ENCODE measurements around the gene AUP1.

- TF ChIP-seq CTCF (conservative IDR thresholded peaks at IDR 0.05; ENCODE audit: low read depth, low read length) (no peak), RCOR1 (IDR thresholded peaks at IDR 0.05; ENCODE audit: insufficient replicate concordance, low read length) (no peak), FOS (IDR thresholded peaks at IDR 0.05; ENCODE audit: low read depth, low read length) (no peak), RAD21 (IDR thresholded peaks at IDR 0.05; ENCODE audit: low read length) (no peak), CEBPB (IDR thresholded peaks at IDR 0.05; ENCODE audit: low read depth, low read length) (no peak), SMC3 (IDR thresholded peaks at IDR 0.05; ENCODE audit: low read depth, low read length) (no peak), POLR2A (IDR thresholded peaks at IDR 0.05; ENCODE audit: low read depth, low read length) (no peak), CHD1 (IDR thresholded peaks at IDR 0.05; ENCODE audit: low read depth, low read length) (no peak), ELK1 (IDR thresholded peaks at IDR 0.05; ENCODE audit: borderline replicate concordance, low read depth, low read length) (no peak), RFX5 (IDR thresholded peaks at IDR 0.05; ENCODE audit: low read depth, low read length) (no peak), USF2 (IDR thresholded peaks at IDR 0.05; ENCODE audit: low read depth, low read length) (no peak), MAFK (IDR thresholded peaks at IDR 0.05; ENCODE audit: low read depth, low read length) (no peak)
Observed at GRCh38 chr2:74493546-74493945, 36.0 kb downstream of the AUP1 start.

Data from IMR-90 (cell line).